ENCODE data around the gene TIMP4. TPM values are rescaled to one million over a fixed set of nuclear protein-coding genes. Genes with fewer than 3 reads are reported as not detected.

The TIMP4 gene
- total RNA-seq, 1 donor from 2014 or later = 0.48 TPM

DNA sequence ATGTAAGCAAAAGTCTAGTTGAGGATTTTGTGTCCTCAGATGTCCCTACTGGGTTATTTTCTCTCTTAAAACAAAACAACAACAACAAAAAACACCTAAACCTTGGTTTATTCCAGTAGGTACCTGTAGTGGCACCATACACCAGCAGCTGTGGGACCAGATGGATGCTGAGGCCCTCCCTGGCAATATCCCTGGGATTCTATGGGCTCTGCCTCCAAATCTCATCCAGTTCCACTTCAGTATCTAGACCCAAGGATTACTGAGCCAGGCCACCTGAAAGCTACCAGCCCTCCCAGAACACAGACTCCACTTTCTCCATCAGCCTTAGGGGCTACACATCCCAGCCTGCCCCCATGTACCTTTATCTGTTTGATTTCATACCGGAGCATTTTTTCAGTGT, 1.7 kb downstream of the TIMP4 start:
- no peak overlapping the region for H3K4me3 Mint-ChIP-seq
- TF ChIP-seq, protein P1, sequence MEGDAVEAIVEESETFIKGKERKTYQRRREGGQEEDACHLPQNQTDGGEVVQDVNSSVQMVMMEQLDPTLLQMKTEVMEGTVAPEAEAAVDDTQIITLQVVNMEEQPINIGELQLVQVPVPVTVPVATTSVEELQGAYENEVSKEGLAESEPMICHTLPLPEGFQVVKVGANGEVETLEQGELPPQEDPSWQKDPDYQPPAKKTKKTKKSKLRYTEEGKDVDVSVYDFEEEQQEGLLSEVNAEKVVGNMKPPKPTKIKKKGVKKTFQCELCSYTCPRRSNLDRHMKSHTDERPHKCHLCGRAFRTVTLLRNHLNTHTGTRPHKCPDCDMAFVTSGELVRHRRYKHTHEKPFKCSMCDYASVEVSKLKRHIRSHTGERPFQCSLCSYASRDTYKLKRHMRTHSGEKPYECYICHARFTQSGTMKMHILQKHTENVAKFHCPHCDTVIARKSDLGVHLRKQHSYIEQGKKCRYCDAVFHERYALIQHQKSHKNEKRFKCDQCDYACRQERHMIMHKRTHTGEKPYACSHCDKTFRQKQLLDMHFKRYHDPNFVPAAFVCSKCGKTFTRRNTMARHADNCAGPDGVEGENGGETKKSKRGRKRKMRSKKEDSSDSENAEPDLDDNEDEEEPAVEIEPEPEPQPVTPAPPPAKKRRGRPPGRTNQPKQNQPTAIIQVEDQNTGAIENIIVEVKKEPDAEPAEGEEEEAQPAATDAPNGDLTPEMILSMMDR (conservative IDR thresholded peaks at IDR 0.05) = no peak
- DNase-seq (ENCODE audit: extremely low spot score, unreplicated experiment) = no peak
- peaks cover 14% of the 10 kb centered on the region for H3K4me1 Mint-ChIP-seq (ENCODE audit: unreplicated experiment)
- no peaks in the 10 kb centered on the region for H3K9me3 Mint-ChIP-seq
- H3K36me3 Mint-ChIP-seq = no peaks in the 10 kb centered on the region
- no peak overlapping the region for H3K27ac Mint-ChIP-seq
- peaks cover 37% of the 10 kb centered on the region for H3K27me3 Mint-ChIP-seq

DNA sequence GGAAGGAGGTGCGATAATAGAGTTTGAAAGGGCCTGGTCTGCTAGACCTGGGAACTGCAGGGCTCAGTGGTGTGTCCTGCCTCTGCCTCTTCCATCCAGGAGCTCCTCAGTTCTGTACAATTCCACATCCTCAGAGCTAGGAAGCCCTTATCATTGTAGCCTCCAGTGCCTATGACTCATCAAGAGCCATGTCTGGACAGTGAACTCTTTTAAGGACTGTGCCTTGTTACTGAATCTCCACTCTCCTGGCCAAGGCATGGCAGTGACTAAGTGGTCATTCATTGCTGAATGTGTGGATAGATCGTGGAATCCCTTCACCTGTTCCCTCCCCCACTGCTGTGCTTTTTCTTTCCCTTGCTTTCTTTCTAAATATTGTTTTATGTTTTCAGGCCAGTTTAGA, 2.9 kb downstream of the TIMP4 start:
- Mint-ChIP-seq H3K27me3 (peaks cover 31% of the 10 kb centered on the region), H3K4me3 (no peak overlapping the region), H3K36me3 (no peaks in the 10 kb centered on the region), H3K9me3 (no peaks in the 10 kb centered on the region), H3K4me1 (ENCODE audit: unreplicated experiment) (peaks cover 14% of the 10 kb centered on the region), H3K27ac (no peak overlapping the region)
- no peak for DNase-seq (ENCODE audit: extremely low spot score, unreplicated experiment)
- TF ChIP-seq, protein P1 (conservative IDR thresholded peaks at IDR 0.05) = no peak

DNA sequence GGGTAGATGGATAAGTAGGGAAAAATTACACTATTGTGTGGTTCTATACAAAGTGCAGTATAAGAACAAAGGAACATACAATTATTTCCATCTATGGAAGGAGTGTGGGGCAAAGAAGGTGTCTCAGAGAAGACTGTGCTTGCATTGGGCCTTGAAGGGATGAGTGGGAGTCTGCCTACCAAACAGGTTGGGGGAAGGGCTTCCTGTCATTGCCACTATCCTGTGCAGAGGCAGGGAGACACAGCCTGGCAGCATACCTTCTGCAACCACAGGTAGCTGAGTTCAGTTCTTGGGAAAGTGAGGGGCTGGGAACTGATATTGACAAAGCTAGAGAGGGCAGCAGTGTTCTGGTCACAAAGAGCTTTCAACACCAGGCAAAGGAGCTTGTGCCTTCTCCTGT, 3.4 kb downstream of the TIMP4 start:
- peaks cover 14% of the 10 kb centered on the region for H3K4me1 Mint-ChIP-seq (ENCODE audit: unreplicated experiment)
- no peak for DNase-seq (ENCODE audit: extremely low spot score, unreplicated experiment)
- H3K27me3 Mint-ChIP-seq = peaks cover 28% of the 10 kb centered on the region
- H3K36me3 Mint-ChIP-seq = no peaks in the 10 kb centered on the region
- H3K27ac Mint-ChIP-seq = no peak overlapping the region
- no peaks in the 10 kb centered on the region for H3K9me3 Mint-ChIP-seq
- TF ChIP-seq, protein P1 (conservative IDR thresholded peaks at IDR 0.05) = no peak
- H3K4me3 Mint-ChIP-seq = no peak overlapping the region

DNA sequence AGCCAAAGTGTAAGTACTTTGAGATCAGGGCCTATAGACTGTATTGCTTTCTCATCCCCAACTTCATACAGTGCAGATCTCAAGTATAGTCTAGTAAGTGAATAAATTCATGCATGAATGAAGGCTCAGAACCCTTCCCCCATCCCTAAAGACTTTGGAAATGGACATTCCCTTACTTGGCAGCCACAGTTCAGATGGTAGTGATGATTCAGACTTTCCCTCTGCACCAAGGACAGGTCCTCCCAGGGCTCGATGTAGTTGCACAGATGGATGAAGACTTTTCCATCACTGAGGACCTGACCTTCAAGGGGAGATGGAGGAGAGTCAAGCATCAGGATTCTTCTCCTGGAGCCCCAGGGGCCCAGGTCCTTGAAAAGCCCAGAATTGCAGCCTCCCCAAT, 4.6 kb downstream of the TIMP4 start:
- H3K9me3 Mint-ChIP-seq = no peaks in the 10 kb centered on the region
- H3K36me3 Mint-ChIP-seq = no peaks in the 10 kb centered on the region
- no peak overlapping the region for H3K27ac Mint-ChIP-seq
- peaks cover 27% of the 10 kb centered on the region for H3K27me3 Mint-ChIP-seq
- peaks cover 12% of the 10 kb centered on the region for H3K4me1 Mint-ChIP-seq (ENCODE audit: unreplicated experiment)
- H3K4me3 Mint-ChIP-seq = no peak overlapping the region
- TF ChIP-seq, protein P1 (conservative IDR thresholded peaks at IDR 0.05) = no peak
- no peak for DNase-seq (ENCODE audit: extremely low spot score, unreplicated experiment)

DNA sequence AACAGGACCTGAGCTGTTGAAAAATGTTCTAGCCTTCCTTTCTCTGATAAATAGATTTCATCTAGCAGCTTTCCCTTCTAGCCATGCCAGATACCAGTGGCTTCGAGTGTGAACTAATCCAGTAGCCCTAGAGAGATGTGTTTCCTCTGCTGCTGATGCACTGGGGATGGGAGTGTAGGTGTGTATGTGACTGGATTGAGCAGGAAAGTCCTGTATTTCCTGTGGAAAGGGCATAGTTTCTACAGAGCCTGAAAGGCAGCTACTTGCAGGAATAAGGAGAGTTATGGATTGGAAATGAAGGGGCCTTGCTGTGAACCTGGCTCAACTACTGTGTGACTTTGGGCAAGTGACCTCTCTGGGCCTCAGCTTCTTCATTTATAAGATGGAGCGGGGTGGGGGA, 8.6 kb downstream of the TIMP4 start:
- H3K27me3 Mint-ChIP-seq = peaks cover 11% of the 10 kb centered on the region
- H3K36me3 Mint-ChIP-seq = no peaks in the 10 kb centered on the region
- TF ChIP-seq, protein P1 (conservative IDR thresholded peaks at IDR 0.05) = no peak
- H3K9me3 Mint-ChIP-seq = no peaks in the 10 kb centered on the region
- no peak overlapping the region for H3K4me3 Mint-ChIP-seq
- no peaks in the 10 kb centered on the region for H3K4me1 Mint-ChIP-seq (ENCODE audit: unreplicated experiment)
- H3K27ac Mint-ChIP-seq = no peak overlapping the region
- DNase-seq (ENCODE audit: extremely low spot score, unreplicated experiment) = no peak

DNA sequence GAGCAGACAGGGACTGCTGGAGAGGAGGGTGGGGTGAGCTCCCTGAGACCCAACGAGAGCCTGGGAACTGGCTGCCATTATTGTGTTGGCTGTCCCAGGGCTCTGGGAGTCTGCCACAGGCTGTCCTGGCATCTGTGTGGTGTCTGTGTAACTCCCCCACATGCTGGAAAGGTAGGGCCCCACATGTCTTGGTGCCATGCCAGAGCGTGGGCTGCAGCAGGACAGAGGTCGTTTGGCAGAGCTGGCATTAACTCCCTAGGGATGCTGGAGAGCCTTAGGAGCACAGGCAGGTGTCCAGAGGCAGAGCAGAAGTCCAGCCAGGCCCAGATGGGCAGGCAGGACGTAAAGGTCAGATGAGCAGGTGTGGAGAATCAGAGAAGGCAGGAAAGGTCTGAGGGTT, 9.7 kb downstream of the TIMP4 start:
- Mint-ChIP-seq H3K27ac (no peak overlapping the region), H3K4me1 (ENCODE audit: unreplicated experiment) (no peaks in the 10 kb centered on the region), H3K27me3 (peaks cover 5% of the 10 kb centered on the region), H3K9me3 (no peaks in the 10 kb centered on the region), H3K4me3 (no peak overlapping the region), H3K36me3 (no peaks in the 10 kb centered on the region)
- TF ChIP-seq, protein P1 (conservative IDR thresholded peaks at IDR 0.05) = no peak
- no peak for DNase-seq (ENCODE audit: extremely low spot score, unreplicated experiment)

Measured in type B pancreatic cell (in vitro differentiated cells).